ENCODE results near the gene USP15.
"Not testable (repeated sequence)": the region's sequence is repeated elsewhere in the genome, so short reads cannot be mapped to it uniquely, and the experiment has no call there.

The USP15 gene

DNA sequence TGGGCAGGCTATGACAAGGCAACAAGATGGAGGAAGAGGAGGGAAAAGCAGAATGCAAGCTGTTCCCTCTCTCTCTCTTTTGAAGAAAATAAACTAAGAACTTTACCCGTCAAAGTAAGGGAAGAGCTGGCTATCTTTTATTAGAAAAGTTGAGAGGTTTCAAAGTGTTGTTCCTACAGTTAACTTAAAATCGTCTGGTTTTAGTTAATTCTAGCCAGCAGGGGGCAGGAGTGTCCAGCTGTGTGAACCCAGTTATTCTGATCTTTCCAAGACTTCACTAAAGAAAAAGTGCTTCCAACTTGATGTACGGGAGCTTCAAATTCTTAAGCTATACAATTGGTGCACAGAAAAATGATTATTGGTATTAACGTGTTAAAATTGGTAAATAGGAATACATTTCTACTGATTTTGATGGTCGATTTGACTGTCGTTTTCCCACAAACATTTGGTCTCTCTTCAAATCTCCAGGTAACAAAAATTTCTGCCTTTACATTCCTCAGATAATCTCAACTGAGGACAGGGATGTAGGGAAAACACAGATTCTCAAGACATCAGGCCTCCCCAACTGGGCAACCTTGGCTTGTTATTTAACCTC, 178.0 kb downstream of the USP15 start:
- peak in 28 of 56 donors; percentile 1 to 75 (median 10) for DNase-seq

DNA sequence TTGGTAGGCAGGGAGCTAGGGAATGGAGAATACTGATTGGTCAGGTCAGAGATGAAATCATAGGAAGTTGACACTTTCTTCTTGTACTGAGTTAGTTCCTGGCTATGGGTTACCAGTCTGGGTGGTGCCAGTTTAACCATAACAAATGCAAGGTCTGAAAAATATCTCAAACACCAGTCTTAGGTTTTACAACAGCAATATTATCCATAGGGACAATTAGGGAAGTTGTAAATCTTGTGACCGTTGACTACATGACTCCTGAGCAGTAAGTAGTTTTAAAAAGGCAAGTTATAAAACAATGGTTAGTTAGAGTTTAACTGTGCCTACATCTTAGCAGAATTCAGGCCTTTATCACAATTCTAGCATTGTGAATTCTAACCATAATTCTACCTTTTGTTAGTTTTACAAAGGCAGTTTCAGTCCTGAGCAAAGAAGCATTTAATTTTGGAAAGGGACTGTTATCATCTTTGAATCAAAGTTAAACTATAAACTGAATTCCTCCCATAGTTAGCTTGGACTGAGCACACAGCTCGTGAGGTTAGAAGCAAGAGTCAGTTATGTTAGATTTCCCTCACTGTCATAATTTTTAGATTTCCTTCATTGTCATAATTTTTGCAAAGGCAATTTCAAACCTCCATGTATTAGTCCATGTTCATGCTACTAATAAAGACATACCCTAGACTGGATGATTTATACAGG, 186.7 kb downstream of the USP15 start:
- DNase-seq, result no peak

- no peak for DNase-seq
These were observed 188.2 kb downstream of the USP15 start for GRCh38 chr12:62448436-62448835.

DNA sequence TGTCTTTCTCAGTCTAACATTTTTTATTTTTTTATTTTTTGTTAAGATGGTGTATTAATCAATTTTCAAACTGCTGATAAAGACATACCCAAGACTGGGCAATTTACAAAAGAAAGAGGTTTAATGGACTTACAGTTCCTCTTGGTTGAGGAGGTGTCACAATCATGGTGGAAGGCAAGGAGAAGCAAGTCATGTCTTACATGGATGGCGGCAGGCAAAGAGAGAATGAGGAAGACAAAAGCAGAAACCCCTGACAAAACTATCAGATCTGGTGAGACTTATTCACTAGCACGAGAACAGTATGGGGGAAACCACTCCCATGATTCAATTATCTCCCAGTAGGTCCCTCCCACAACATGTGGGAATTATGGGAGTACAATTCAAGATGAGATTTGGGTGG, 195.2 kb downstream of the USP15 start:
- not testable (repeated sequence) for DNase-seq

GRCh38 chr12:62458626-62459025, 198.4 kb downstream of the USP15 start:
- no peak for DNase-seq

DNA sequence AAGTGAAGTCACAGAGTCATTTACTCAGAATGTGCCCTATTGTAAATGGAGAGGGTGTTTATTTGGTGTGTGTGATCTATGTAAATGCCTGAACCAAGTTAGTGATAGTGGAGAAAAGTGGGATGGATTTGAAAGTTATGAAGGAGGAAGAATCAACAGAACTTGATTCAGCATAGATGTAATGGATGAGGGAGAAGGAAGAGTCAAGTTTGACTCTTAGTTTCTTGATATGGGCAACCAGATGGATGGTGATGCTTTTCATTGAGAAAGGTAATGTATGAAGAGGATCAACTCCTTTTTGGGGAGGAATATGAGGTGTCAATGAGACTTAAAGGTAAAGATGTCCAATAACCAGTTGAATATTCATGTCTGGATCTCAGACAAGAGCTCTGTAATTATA, 199.8 kb downstream of the USP15 start:
- DNase-seq, result no peak

DNA sequence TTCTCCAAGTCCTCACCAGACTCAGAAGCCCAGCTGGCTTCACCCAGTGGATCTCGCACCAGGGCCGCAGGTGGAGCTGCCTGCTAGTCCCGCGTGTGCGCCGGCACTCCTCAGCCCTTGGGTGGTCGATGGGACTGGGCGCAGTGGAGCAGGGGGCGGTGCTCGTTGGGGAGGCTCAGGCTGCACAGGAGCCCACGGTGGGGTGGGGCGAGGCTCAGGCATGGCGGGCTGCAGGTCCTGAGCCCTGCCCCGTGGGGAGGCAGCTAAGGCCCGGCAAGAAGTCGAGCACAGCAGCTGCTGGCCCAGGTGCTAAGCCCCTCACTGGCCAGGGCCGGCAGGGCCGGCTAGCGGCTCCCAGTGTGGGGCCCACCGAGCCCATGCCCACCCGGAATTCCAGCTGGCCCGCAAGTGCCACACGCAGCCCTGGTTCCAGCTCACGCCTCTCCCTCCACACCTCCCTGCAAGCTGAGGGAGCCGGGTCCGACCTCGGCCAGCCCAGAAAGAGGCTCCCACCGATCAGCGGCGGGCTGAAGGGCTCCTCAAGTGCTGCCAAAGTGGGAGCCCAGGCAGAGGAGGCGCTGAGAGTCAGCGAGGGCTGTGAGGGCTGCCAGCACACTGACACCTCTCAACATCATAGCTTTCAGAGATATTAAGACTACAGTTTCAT, 201.1 kb downstream of the USP15 start:
- not testable (repeated sequence) for DNase-seq

- not testable (repeated sequence) for DNase-seq
These were observed 203.0 kb downstream of the USP15 start for GRCh38 chr12:62463252-62463651.

Measured in amygdala (tissue), 56 donors.